GM19468 (cell line): ENCODE data around the gene ZNG1F.
"Not testable (repeated sequence)": the region's sequence is repeated elsewhere in the genome, so short reads cannot be mapped to it uniquely, and the experiment has no call there.

ENCODE experiments used
- ATAC-seq: cut with Tn5 transposase; IDR thresholded peaks from one replicate; pipeline ENCODE4 v1.9.1; 2021; ENCODE audit warnings: mild to moderate bottlenecking, moderate library complexity, moderate number of reproducible peaks; ENCODE audit not compliant: unreplicated experiment; ENCODE audit errors: extremely low read depth

The ZNG1F gene

DNA sequence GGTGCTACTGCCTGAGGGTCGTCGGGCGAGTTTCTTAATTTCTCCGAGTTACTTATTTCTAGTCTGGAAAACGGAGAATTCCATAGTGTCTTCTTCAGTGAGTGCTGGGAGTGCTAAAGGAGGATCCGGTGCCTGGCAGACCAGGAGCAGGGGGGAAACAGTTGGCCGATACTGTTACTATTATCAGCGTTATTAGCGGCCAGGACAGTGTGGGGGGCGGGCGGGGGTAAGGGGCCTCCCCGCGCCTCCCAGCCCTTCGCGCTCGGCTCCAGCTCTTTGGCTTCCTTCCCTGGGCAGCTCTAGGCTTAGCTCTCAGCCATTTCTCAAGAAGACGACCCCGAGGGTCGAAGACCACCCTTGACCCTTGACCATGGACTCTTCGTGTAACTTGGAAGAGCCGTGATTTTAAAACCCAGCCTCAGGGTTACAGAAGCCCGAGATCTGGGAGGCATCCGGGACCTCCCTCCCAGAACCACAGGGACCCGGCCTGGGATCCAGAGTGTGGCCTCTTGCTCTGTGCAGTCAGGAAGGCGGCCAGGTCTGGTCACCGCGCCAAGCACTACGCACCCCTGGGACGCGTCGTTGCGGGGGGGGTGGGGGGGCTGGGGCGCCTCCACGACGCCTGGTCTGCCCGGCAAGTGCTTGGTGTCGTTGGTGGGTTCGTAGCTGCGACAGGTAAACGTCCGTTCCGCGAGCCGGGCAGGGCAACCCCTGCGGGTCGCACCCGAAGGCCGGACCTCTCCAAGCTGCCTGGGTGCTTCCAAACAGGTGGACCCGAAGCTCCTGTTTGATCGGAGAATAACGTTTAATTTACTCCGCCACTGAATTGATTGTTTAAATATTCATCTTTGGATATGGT is 64.6 kb downstream of the ZNG1F start:
- ATAC-seq: not testable (repeated sequence)

GRCh38 chr9:41123812-41124211 is 65.3 kb downstream of the ZNG1F start:
- ATAC-seq: not testable (repeated sequence)

GRCh38 chr9:41123396-41123795 is 65.7 kb downstream of the ZNG1F start:
- ATAC-seq: not testable (repeated sequence)

- ATAC-seq: not testable (repeated sequence)
These were observed 68.4 kb downstream of the ZNG1F start for GRCh38 chr9:41120696-41121095.

GRCh38 chr9:41119719-41120118 is 69.4 kb downstream of the ZNG1F start:
- not testable (repeated sequence) for ATAC-seq

DNA sequence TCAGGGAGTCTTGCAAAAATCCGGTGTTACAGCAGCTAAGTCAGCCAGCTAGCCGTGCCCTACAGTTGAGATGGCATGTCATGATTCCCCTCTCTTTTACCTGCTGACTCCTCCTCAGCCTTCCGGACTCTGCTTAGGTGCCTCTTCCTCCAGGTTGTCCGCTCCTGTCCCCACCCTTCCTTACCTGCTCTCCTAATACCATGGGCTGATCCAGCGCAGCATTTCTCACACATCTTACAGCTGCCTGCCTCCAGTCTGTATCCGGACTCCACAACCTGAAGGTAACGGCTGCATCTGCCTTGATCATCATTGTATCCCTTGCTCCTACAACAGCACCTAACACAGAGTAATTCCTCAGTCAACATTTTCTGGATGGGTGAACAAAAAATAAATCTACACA is 69.8 kb downstream of the ZNG1F start:
- ATAC-seq: not testable (repeated sequence)

GRCh38 chr9:41113348-41113747 is 75.8 kb downstream of the ZNG1F start:
- not testable (repeated sequence) for ATAC-seq

- not testable (repeated sequence) for ATAC-seq
These were observed 77.7 kb downstream of the ZNG1F start for GRCh38 chr9:41111414-41111813.

- not testable (repeated sequence) for ATAC-seq
These were observed 78.2 kb downstream of the ZNG1F start for GRCh38 chr9:41110913-41111312.

DNA sequence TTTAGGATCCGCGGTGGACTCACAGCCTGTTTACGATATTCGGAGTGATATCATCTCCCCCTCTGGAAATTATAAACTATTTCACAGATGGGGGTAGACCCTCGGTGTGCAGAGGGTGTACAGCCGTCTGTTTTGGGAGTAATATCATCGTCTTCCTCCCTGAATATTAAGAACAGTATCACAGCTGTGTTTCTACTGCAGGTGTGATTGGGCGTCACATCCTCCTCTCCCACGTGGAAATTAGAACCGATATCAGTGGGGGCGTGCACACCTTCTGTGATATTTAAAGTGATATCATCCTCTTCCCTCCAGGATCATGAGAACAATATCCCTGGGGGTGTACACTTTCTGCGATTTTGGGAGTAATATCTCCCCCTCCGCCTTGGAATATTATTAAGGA is 79.9 kb downstream of the ZNG1F start:
- ATAC-seq: not testable (repeated sequence)

DNA sequence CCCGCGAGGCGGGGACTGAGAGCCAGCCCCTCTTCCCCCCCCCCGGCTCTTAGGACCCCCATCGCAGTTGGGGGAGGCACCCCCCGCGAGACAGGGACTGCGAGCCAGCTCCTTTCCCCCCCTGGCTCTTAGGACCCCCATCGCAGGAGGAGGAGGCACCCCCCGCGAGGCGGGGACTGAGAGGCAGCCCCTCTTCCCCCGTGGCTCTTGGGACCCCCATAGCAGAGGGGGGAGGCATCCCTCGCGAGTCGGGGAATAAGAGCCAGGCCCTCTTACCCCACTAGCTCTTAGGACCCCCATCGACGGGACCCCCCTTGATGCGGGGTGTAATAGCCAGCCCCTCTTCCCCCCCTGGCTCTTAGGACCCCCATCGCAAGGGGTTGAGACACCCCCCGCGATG is 80.3 kb downstream of the ZNG1F start:
- ATAC-seq: not testable (repeated sequence)

GRCh38 chr9:41106472-41107116 is 82.5 kb downstream of the ZNG1F start:
- not testable (repeated sequence) for ATAC-seq

DNA sequence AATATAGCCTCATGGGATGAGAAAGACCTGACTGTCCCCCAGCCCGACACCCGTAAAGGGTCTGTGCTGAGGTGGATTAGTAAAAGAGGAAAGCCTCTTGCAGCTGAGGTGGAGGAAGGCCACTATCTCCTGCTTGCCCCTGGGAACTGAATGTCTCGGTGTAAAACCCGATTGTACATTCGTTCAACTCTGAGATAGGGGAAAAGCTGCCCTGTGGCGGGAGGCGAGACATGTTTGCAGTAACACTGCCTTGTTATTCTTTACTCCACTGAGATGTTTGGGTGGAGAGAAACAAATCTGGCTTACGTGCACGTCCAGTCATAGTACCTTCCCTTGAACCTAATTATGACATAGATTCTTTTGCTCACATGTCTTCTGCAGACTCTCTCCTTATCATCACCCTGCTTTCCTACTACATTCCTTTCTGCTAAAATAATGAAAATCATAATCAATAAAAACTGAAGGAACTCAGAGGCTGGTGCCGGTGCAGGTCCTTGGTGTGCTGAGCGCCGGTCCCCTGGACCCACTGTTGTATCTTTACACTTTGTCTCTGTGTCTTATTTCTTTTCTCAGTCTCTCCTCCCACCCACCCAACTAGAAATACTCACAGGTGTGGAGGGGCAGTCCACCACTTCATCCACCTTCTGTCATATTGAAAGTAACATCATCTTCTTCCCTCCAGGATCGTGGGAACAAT is 83.4 kb downstream of the ZNG1F start:
- ATAC-seq: not testable (repeated sequence)

- ATAC-seq: not testable (repeated sequence)
These were observed 84.6 kb downstream of the ZNG1F start for GRCh38 chr9:41104542-41104941.

- ATAC-seq: not testable (repeated sequence)
These were observed 88.6 kb downstream of the ZNG1F start for GRCh38 chr9:41100508-41100907.

DNA sequence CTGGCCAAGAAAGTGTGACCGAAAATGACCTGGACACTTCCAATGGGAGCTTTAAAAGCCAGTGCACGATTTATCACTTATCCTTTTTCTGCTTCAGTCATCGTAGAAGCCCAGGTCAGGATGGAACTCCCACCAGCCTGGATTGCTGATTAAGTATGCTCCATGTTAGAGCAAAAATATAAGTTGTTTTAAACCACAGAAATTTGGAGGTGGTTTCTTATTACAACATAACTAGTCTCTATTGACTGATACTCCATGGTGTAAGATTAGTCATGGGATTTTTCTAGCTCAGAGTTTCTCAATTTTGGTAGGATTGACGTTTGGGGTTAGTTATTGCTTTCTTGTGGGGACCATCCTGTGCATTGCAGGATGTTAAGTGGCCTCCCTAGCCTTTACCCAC is 90.4 kb downstream of the ZNG1F start:
- not testable (repeated sequence) for ATAC-seq

GRCh38 chr9:41095060-41095459 is 94.1 kb downstream of the ZNG1F start:
- ATAC-seq: not testable (repeated sequence)

- not testable (repeated sequence) for ATAC-seq
These were observed 94.9 kb downstream of the ZNG1F start for GRCh38 chr9:41094010-41094773.

DNA sequence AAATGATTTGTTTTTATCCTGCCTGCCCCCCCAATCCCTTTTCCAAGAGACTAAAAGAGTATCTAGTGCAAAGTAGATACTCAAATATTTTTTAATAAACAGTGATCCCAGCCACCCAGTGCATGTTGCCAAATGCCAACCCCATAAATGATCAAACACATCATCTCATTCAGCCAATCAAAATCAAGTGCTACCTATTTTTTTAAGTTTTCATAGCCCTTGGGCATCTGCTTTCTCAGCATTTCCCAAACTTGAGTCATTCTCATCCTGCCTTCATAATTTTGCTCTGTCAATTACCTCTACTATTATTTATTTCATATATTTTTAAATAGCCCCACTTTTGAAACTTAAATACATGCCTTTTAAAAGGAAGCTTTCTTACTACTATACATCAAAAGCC is 98.2 kb downstream of the ZNG1F start:
- not testable (repeated sequence) for ATAC-seq

GRCh38 chr9:41090386-41090785 is 98.7 kb downstream of the ZNG1F start:
- ATAC-seq: not testable (repeated sequence)
